ENCODE measurements around the gene SBF2. TPM values are rescaled to one million over a fixed set of nuclear protein-coding genes. Genes with fewer than 3 reads are reported as not detected.
A peak's percentile ranks its signal among the peaks of the same experiment; 100 is the strongest.
"Not testable (repeated sequence)": the region's sequence is repeated elsewhere in the genome, so short reads cannot be mapped to it uniquely, and the experiment has no call there.

Gene SBF2
- total RNA-seq, 4 donors from 2014 or later = 20.6 to 48.6 (median 26.0) TPM

GRCh38 chr11:10092426-10092825 is 201.6 kb downstream of the SBF2 start:
- 82 to 87% methylated on average over 5 of the region's 5 CpGs for WGBS, 2 donors
- no peak overlapping the region for H3K27ac ChIP-seq
- H3K9me3 ChIP-seq = no peaks in the 10 kb centered on the region
- H3K4me3 ChIP-seq = no peak overlapping the region
- intact Hi-C loops (cut with DNase I) = no loop called here
- H3K4me1 ChIP-seq = no peaks in the 10 kb centered on the region
- H3K27me3 ChIP-seq = no peaks in the 10 kb centered on the region
- DNase-seq = no peak
- TF ChIP-seq POLR2A (IDR thresholded peaks at IDR 0.05) (no peak), CTCF (IDR thresholded peaks at IDR 0.05) (no peak)
- no peaks in the 10 kb centered on the region for H3K36me3 ChIP-seq

GRCh38 chr11:10091314-10092045 is 202.5 kb downstream of the SBF2 start:
- 84 to 90% methylated on average over 3 of the region's 3 CpGs for WGBS, 2 donors
- intact Hi-C loops (cut with DNase I) = no loop called here

GRCh38 chr11:10087923-10088225 is 206.1 kb downstream of the SBF2 start:
- H3K9me3 ChIP-seq = peaks cover 0 to 12% (median 0%) of the 10 kb centered on the region in 3 donors
- H3K36me3 ChIP-seq; H3K27ac ChIP-seq; intact Hi-C loops (cut with DNase I); H3K4me3 ChIP-seq; H3K4me1 ChIP-seq; DNase-seq; H3K27me3 ChIP-seq: not testable (repeated sequence)
- WGBS, 2 donors = 57 to 64% methylated on average over 4 of the region's 4 CpGs

More at GRCh38 chr11:10091314-10092045, 202.5 kb downstream of the SBF2 start:
- H3K27me3 ChIP-seq = no peaks in the 10 kb centered on the region
- H3K9me3 ChIP-seq = no peaks in the 10 kb centered on the region
- no peaks in the 10 kb centered on the region for H3K4me1 ChIP-seq
- H3K36me3 ChIP-seq = no peaks in the 10 kb centered on the region
- DNase-seq = no peak
- H3K27ac ChIP-seq = no peak overlapping the region
- TF ChIP-seq CTCF (IDR thresholded peaks at IDR 0.05) = no peak
- TF ChIP-seq POLR2A (IDR thresholded peaks at IDR 0.05) = no peak
- H3K4me3 ChIP-seq = no peak overlapping the region

- Histone ChIP-seq H3K9me3 (peaks cover 0 to 12% (median 0%) of the 10 kb centered on the region in 3 donors), H3K4me3 (no peak overlapping the region), H3K36me3 (no peaks in the 10 kb centered on the region), H3K27ac (peak overlapping the region in 1 of 4 donors; percentile 1), H3K4me1 (no peaks in the 10 kb centered on the region), H3K27me3 (no peaks in the 10 kb centered on the region)
- DNase-seq = no peak
- intact Hi-C loops (cut with DNase I) = no loop called here
- 35 to 63% methylated on average over 1 of the region's 1 CpG for WGBS, 2 donors
- TF ChIP-seq POLR2A (IDR thresholded peaks at IDR 0.05) = no peak
- no peak for TF ChIP-seq CTCF (IDR thresholded peaks at IDR 0.05)
Measured at GRCh38 chr11:10087186-10087922, 206.7 kb downstream of the SBF2 start.

- H3K4me3 ChIP-seq = no peak overlapping the region
- intact Hi-C loops (cut with DNase I) = no loop called here
- peaks cover 0 to 7% (median 0%) of the 10 kb centered on the region in 3 donors for H3K4me1 ChIP-seq
- DNase-seq = no peak
- H3K27me3 ChIP-seq = no peaks in the 10 kb centered on the region
- H3K36me3 ChIP-seq = no peaks in the 10 kb centered on the region
- peaks cover 0 to 50% (median 20%) of the 10 kb centered on the region in 3 donors for H3K9me3 ChIP-seq
- TF ChIP-seq POLR2A (IDR thresholded peaks at IDR 0.05) (no peak), CTCF (IDR thresholded peaks at IDR 0.05) (no peak)
- H3K27ac ChIP-seq = no peak overlapping the region
- 89 to 98% methylated on average over 3 to 4 of the region's 4 CpGs for WGBS, 2 donors
Measured at GRCh38 chr11:10080138-10080537, 213.9 kb downstream of the SBF2 start.

Data from esophagus squamous epithelium (tissue), 5 donors.